T47D (cell line): Measurements from ENCODE around the gene TCP11L2.

Experiments
- DNase-seq, 2 experiments: peaks; one replicate each; pipeline versions ENCODE4 v3.0.0 to v3.0.0-alpha.2; 2011 to 2012; ENCODE audit warnings: low read depth in 1 of 2, low spot score in 1 of 2
- JUND ChIP-seq: IDR thresholded peaks from 2 replicates; pipeline ENCODE4 v1.6.1; 2012; ENCODE audit warnings: low read depth
- in situ Hi-C: cut with HindIII; loops from 2 replicates; pipeline ENCODE4 v1.10.0; 2016; ENCODE audit warnings: low sequenced_read_pairs, low pct_unique_long_range_greater_than_20kb

The TCP11L2 gene

GRCh38 chr12:106288494-106289195 is 13.9 kb upstream of the TCP11L2 start:
- peak in 1 of 2 experiments; percentile 41 for DNase-seq
- in situ Hi-C loops: no loop called here
- TF ChIP-seq JUND: no peak

- in situ Hi-C loops: no loop called here
- no peak for TF ChIP-seq JUND
- no peak for DNase-seq
Observed at GRCh38 chr12:106289196-106289681, 13.3 kb upstream of the TCP11L2 start.

GRCh38 chr12:106290666-106291065 is 11.9 kb upstream of the TCP11L2 start:
- TF ChIP-seq JUND: no peak
- in situ Hi-C loops: no loop called here
- DNase-seq: no peak

GRCh38 chr12:106291342-106291741 is 11.2 kb upstream of the TCP11L2 start:
- no peak for TF ChIP-seq JUND
- DNase-seq: no peak
- in situ Hi-C loops: no loop called here

- in situ Hi-C loops: no loop called here
- DNase-seq: no peak
- no peak for TF ChIP-seq JUND
Observed at GRCh38 chr12:106292339-106292738, 10.2 kb upstream of the TCP11L2 start.

DNA sequence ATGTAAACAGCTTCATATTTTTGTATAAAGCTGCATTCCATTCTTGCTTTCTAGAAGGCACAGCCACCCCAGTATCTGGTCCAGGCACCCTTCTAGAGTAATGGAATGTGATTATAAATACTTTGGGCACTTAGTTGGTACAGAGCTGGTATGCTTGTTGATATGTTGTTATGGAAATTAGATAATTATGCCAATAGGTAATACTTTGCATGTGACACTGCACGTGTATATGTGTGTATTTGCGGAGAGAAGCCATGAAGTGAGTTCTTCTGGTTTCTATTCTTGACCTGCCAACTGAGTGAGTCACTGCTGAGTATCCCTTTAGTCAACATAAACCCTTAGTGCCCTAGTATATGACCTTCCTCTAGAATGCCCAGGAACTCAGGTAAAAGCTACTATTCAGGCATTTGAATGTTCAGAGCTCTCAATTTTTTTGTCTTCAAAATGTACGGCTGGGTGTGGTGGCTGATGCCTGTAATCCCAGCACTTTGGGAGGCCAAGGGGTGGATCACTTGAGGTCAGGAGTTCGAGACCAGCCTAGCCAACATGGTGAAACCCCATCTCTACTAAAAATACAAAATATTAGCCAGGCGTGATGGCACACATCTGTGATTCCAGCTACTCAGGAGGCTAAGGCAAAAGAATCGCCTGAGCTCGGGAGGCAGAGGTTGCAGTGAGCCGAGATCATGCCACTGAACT is 6.2 kb upstream of the TCP11L2 start:
- TF ChIP-seq JUND: 0 out of 2 replicates have a peak, but pooled peaks have one; percentile 53
- in situ Hi-C loops: no loop called here
- DNase-seq: peak in 1 of 2 experiments; percentile 68

- no peak for DNase-seq
- in situ Hi-C loops: no loop called here
- no peak for TF ChIP-seq JUND
Observed at GRCh38 chr12:106297075-106297474, 5.5 kb upstream of the TCP11L2 start.

GRCh38 chr12:106297681-106298080 is 4.9 kb upstream of the TCP11L2 start:
- in situ Hi-C loops: no loop called here

GRCh38 chr12:106299202-106299774 is 3.2 kb upstream of the TCP11L2 start:
- no peak for TF ChIP-seq JUND
- no peak for DNase-seq
- in situ Hi-C loops: no loop called here

More at GRCh38 chr12:106297681-106298080, 4.9 kb upstream of the TCP11L2 start:
- no peak for TF ChIP-seq JUND
- no peak for DNase-seq

- no peak for TF ChIP-seq JUND
- DNase-seq: no peak
- in situ Hi-C loops: no loop called here
Observed at GRCh38 chr12:106300761-106301160, 1.8 kb upstream of the TCP11L2 start.

- no peak for DNase-seq
- no peak for TF ChIP-seq JUND
- in situ Hi-C loops: no loop called here
Observed at GRCh38 chr12:106301241-106301610, 1.3 kb upstream of the TCP11L2 start.

DNA sequence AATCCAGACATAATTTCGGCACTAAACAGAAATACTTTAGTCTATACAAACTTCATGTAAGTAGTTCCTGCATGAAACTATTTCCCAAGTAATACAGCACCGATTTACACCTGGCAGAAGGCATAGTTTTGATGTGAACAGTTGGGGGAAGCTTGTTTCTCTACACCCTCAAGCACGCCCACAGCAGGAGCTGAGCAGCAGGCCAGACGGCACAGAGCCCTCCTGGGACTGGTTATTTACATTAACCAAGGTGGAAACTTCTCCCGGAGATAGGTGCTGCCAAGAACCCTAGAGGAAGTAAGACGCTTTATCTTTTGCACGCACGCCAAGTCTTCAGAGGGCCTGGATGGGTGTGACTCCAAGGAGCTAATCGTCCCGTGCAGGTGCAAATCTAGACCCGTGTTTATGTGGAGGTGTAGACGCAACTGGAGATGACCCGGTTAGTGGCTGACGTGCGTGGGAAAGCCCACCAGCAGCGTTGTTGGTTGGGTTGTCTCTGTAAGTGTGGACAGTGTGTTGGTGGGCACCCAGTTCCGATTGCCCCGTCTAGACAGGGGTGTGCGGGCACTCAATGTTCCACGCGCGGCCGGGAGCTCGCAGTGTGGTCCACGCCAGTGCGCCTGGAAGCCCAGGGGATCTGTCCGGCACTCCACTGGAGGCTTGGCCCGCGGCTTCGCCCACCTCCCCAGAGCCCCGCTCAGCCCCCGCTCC is 767 bp upstream of the TCP11L2 start:
- TF ChIP-seq JUND: no peak
- DNase-seq: peak; percentile 28 to 55
- in situ Hi-C loops: no loop called here
